Activated CD4-positive, alpha-beta T cell treated with anti-CD3 and anti-CD28 coated beads, Interleukin-10, Interleukin-2, amounts not matched to agents 100 ng/mL and 50 ng/mL, durations not matched to agents 16 hours and 8 hours (primary cell): ENCODE results near the gene PIBF1.
"Not testable (repeated sequence)": the region's sequence is repeated elsewhere in the genome, so short reads cannot be mapped to it uniquely, and the experiment has no call there.

Experiments
- DNase-seq: peaks from one replicate; pipeline ENCODE4 v3.0.0-alpha.2; 2020

PIBF1 gene

GRCh38 chr13:72823081-72823480 lies 41.1 kb downstream of the PIBF1 start:
- DNase-seq, result no peak

GRCh38 chr13:72823724-72824123 lies 41.8 kb downstream of the PIBF1 start:
- DNase-seq, result no peak

GRCh38 chr13:72834601-72835000 lies 52.7 kb downstream of the PIBF1 start:
- no peak for DNase-seq

- peak; percentile 59 for DNase-seq
Measured at GRCh38 chr13:72839831-72840426, 58.0 kb downstream of the PIBF1 start.

GRCh38 chr13:72842991-72843390 lies 61.1 kb downstream of the PIBF1 start:
- no peak for DNase-seq

- DNase-seq, result not testable (repeated sequence)
Measured at GRCh38 chr13:72845148-72845547, 63.2 kb downstream of the PIBF1 start.

GRCh38 chr13:72849571-72849970 lies 67.6 kb downstream of the PIBF1 start:
- DNase-seq, result no peak

GRCh38 chr13:72850959-72851677 lies 69.2 kb downstream of the PIBF1 start:
- no peak for DNase-seq

- no peak for DNase-seq
Measured at GRCh38 chr13:72851678-72852014, 69.7 kb downstream of the PIBF1 start.

GRCh38 chr13:72852207-72852606 lies 70.3 kb downstream of the PIBF1 start:
- no peak for DNase-seq

- DNase-seq, result no peak
Measured at GRCh38 chr13:72853000-72853399, 71.1 kb downstream of the PIBF1 start.

- peak; percentile 68 for DNase-seq
Measured at GRCh38 chr13:72864142-72865011, 82.4 kb downstream of the PIBF1 start.

GRCh38 chr13:72868229-72868628 lies 86.3 kb downstream of the PIBF1 start:
- DNase-seq, result no peak

GRCh38 chr13:72875233-72875632 lies 93.3 kb downstream of the PIBF1 start:
- DNase-seq, result no peak

- DNase-seq, result no peak
Measured at GRCh38 chr13:72884101-72884500, 102.2 kb downstream of the PIBF1 start.

GRCh38 chr13:72886272-72887067 lies 104.5 kb downstream of the PIBF1 start:
- DNase-seq, result no peak

- DNase-seq, result no peak
Measured at GRCh38 chr13:72889495-72889894, 107.6 kb downstream of the PIBF1 start.

- no peak for DNase-seq
Measured at GRCh38 chr13:72890546-72890945, 108.6 kb downstream of the PIBF1 start.

GRCh38 chr13:72891423-72891822 lies 109.5 kb downstream of the PIBF1 start:
- no peak for DNase-seq

GRCh38 chr13:72896869-72897268 lies 114.9 kb downstream of the PIBF1 start:
- DNase-seq, result no peak

GRCh38 chr13:72901546-72901945 lies 119.6 kb downstream of the PIBF1 start:
- DNase-seq, result not testable (repeated sequence)

GRCh38 chr13:72908416-72908815 lies 126.5 kb downstream of the PIBF1 start:
- DNase-seq, result no peak

- no peak for DNase-seq
Measured at GRCh38 chr13:72911981-72912380, 130.0 kb downstream of the PIBF1 start.
